DND-41 (cell line): ENCODE data around the gene NELL2.

Experiments used
- CTCF ChIP-seq: IDR thresholded peaks from 2 replicates; pipeline ENCODE4 v1.5.1; 2012; ENCODE audit warnings: borderline replicate concordance, low read length, moderate library complexity, mild to moderate bottlenecking; ENCODE audit not compliant: poor library complexity, severe bottlenecking; ENCODE audit errors: extremely low read depth
- EZH2 ChIP-seq: IDR thresholded peaks from 3 replicates; pipeline ENCODE4 v1.6.1; 2012; ENCODE audit warnings: borderline replicate concordance, low read depth, mild to moderate bottlenecking, moderate library complexity, low read length, inconsistent platforms; ENCODE audit not compliant: severe bottlenecking

GRCh38 chr12:44875954-44876543 lies at the start of gene NELL2:
- TF ChIP-seq CTCF (no peak), EZH2 (no peak)
